ENCODE results near the gene IDI2. TPM values are rescaled to one million over a fixed set of nuclear protein-coding genes. Genes with fewer than 3 reads are reported as not detected.
A peak's percentile ranks its signal among the peaks of the same experiment; 100 is the strongest.

The IDI2 gene
- total RNA-seq, 3 donors from 2014 or later (not counting 1 experiment from before 2014, with no cell fraction given) = not detected

- no peaks in the 10 kb centered on the region for H3K9me3 ChIP-seq (ENCODE audit: control insufficient read depth, insufficient read depth, low read length)
- intact Hi-C loops (cut with micrococcal nuclease) = no loop called here
- no peaks in the 10 kb centered on the region for H3K27me3 Mint-ChIP-seq (ENCODE audit: low read depth in 2 of 2)
- H3K4me1 Mint-ChIP-seq = peaks cover 10 to 29% of the 10 kb centered on the region in 2 donors
- ATAC-seq = no peak
- H3K36me3 ChIP-seq (ENCODE audit: control insufficient read depth, insufficient read depth, low read length) = peaks cover 62% of the 10 kb centered on the region
- H3K9me3 Mint-ChIP-seq = no peaks in the 10 kb centered on the region
- no peak overlapping the region for H3K4me3 ChIP-seq (ENCODE audit: low read length)
- peaks cover 13% of the 10 kb centered on the region for H3K36me3 Mint-ChIP-seq
- TF ChIP-seq CTCF (IDR thresholded peaks at IDR 0.05) = no peak
- peak overlapping the region in 1 of 2 donors; percentile 25 for H3K27ac Mint-ChIP-seq
- H3K4me3 Mint-ChIP-seq = no peak overlapping the region
- H3K27me3 ChIP-seq (ENCODE audit: control insufficient read depth, insufficient read depth, low read length) = no peaks in the 10 kb centered on the region
- DNase-seq = no peak
- no peak overlapping the region for H3K27ac ChIP-seq (ENCODE audit: low read length)
- no peaks in the 10 kb centered on the region for H3K4me1 ChIP-seq (ENCODE audit: control insufficient read depth, insufficient read depth, low read length)
- WGBS (ENCODE audit: insufficient coverage) = 95% methylated on average over 7 of the region's 7 CpGs
Measured at GRCh38 chr10:995559-995926, 30.1 kb downstream of the IDI2 start.

DNA sequence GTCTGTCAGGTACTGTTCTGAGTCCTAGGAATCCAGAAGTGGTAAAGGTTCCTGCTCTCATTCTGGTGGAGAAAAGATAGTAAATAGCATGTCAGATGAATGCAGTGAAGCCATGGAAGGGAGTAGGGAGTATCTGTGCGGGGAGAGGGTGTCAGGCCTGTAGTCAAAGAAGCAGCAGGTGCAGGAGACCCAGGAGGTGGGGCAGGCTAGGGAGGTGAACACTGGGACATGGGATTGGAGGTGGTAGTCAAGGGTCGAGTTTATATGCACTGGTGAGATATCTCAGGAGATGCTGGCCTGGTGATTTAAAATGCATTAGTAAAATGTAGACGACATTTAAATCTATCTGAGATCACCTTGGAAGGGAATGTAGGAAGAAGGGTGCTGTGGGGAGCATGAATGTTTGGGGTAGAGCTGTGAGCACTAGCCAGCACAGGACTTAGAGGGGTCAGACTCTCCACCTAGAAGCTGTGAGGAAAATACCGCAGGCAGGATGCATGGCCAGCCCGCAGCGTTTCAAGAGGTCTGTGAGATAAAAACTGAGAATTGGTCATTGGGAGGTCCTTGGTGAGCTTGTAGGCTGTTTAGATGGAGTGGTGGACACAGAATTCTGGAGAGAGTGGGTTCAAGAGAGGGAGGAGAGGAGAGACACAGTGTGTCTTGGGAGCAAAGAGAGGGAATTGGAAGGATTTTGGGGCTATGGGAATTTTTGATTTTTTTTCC, 30.7 kb downstream of the IDI2 start:
- ATAC-seq (no peak), DNase-seq (no peak)
- TF ChIP-seq CTCF (IDR thresholded peaks at IDR 0.05) = no peak
- WGBS (ENCODE audit: insufficient coverage) = 96% methylated on average over 6 of the region's 6 CpGs
- Mint-ChIP-seq H3K4me3 (no peak overlapping the region), H3K27me3 (ENCODE audit: low read depth in 2 of 2) (no peaks in the 10 kb centered on the region), H3K36me3 (peaks cover 12% of the 10 kb centered on the region), H3K9me3 (no peaks in the 10 kb centered on the region), H3K4me1 (peaks cover 15 to 32% of the 10 kb centered on the region in 2 donors), H3K27ac (peak overlapping the region; percentile 25 to 77)
- Histone ChIP-seq H3K9me3 (ENCODE audit: control insufficient read depth, insufficient read depth, low read length) (no peaks in the 10 kb centered on the region), H3K27me3 (ENCODE audit: control insufficient read depth, insufficient read depth, low read length) (no peaks in the 10 kb centered on the region), H3K4me3 (ENCODE audit: low read length) (no peak overlapping the region), H3K27ac (ENCODE audit: low read length) (no peak overlapping the region), H3K36me3 (ENCODE audit: control insufficient read depth, insufficient read depth, low read length) (peaks cover 60% of the 10 kb centered on the region), H3K4me1 (ENCODE audit: control insufficient read depth, insufficient read depth, low read length) (no peaks in the 10 kb centered on the region)
- intact Hi-C loops (cut with micrococcal nuclease) = no loop called here

- H3K9me3 Mint-ChIP-seq = no peaks in the 10 kb centered on the region
- no peak for DNase-seq
- H3K27ac Mint-ChIP-seq = peak overlapping the region in 1 of 2 donors; percentile 77
- intact Hi-C loops (cut with micrococcal nuclease) = no loop called here
- H3K9me3 ChIP-seq (ENCODE audit: control insufficient read depth, insufficient read depth, low read length) = no peaks in the 10 kb centered on the region
- H3K36me3 Mint-ChIP-seq = peaks cover 12% of the 10 kb centered on the region
- ATAC-seq = no peak
- H3K4me3 ChIP-seq (ENCODE audit: low read length) = no peak overlapping the region
- H3K27me3 ChIP-seq (ENCODE audit: control insufficient read depth, insufficient read depth, low read length) = no peaks in the 10 kb centered on the region
- TF ChIP-seq CTCF (IDR thresholded peaks at IDR 0.05) = no peak
- H3K36me3 ChIP-seq (ENCODE audit: control insufficient read depth, insufficient read depth, low read length) = peaks cover 46% of the 10 kb centered on the region
- H3K27me3 Mint-ChIP-seq (ENCODE audit: low read depth in 2 of 2) = no peaks in the 10 kb centered on the region
- no peak overlapping the region for H3K27ac ChIP-seq (ENCODE audit: low read length)
- H3K4me3 Mint-ChIP-seq = no peak overlapping the region
- peaks cover 30 to 47% of the 10 kb centered on the region in 2 donors for H3K4me1 Mint-ChIP-seq
- peaks cover 14% of the 10 kb centered on the region for H3K4me1 ChIP-seq (ENCODE audit: control insufficient read depth, insufficient read depth, low read length)
Measured at GRCh38 chr10:992871-993270, 32.8 kb downstream of the IDI2 start.

DNA sequence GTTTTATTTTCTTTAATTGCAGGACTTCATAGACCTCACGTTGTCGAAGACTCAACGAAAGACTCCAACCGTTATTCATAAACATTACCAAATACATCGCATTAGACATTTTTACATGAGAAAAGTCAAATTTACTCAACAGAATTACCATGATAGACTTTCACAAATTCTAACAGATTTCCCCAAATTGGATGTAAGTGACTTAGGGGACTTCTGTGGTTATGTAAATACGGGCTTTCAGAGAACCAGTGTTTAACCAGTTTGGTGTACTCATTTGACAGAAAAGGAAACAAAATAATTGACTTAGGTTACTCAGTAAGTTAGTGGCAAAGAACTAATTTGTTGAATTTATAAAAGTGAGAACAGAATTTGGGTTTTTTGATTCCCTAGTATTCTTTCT, 33.2 kb downstream of the IDI2 start:
- peaks cover 43% of the 10 kb centered on the region for H3K36me3 ChIP-seq (ENCODE audit: control insufficient read depth, insufficient read depth, low read length)
- no peak for ATAC-seq
- no peak for TF ChIP-seq CTCF (IDR thresholded peaks at IDR 0.05)
- intact Hi-C loops (cut with micrococcal nuclease) = no loop called here
- no peak overlapping the region for H3K27ac ChIP-seq (ENCODE audit: low read length)
- Mint-ChIP-seq H3K9me3 (no peaks in the 10 kb centered on the region), H3K4me1 (peaks cover 34 to 51% of the 10 kb centered on the region in 2 donors), H3K36me3 (peaks cover 12% of the 10 kb centered on the region), H3K27me3 (ENCODE audit: low read depth in 2 of 2) (no peaks in the 10 kb centered on the region), H3K4me3 (no peak overlapping the region), H3K27ac (peak overlapping the region in 1 of 2 donors; percentile 77)
- no peak overlapping the region for H3K4me3 ChIP-seq (ENCODE audit: low read length)
- peaks cover 18% of the 10 kb centered on the region for H3K4me1 ChIP-seq (ENCODE audit: control insufficient read depth, insufficient read depth, low read length)
- 88% methylated on average over 6 of the region's 6 CpGs for WGBS (ENCODE audit: insufficient coverage)
- no peaks in the 10 kb centered on the region for H3K27me3 ChIP-seq (ENCODE audit: control insufficient read depth, insufficient read depth, low read length)
- no peaks in the 10 kb centered on the region for H3K9me3 ChIP-seq (ENCODE audit: control insufficient read depth, insufficient read depth, low read length)
- no peak for DNase-seq
